IMR-90 (cell line): ENCODE results near the gene ZNF641.

Experiments used
- CEBPB ChIP-seq: IDR thresholded peaks from 2 replicates; pipeline ENCODE4 v1.6.1; 2012; ENCODE audit warnings: low read depth, low read length, improper control_type of control experiment
- CTCF ChIP-seq: conservative IDR thresholded peaks from 2 replicates; pipeline ENCODE4 v1.5.1; 2012; ENCODE audit warnings: mild to moderate bottlenecking, low read depth, low read length, improper control_type of control experiment
- ELK1 ChIP-seq: fragments of 150-350 bp; IDR thresholded peaks from 2 replicates; pipeline ENCODE4 v1.6.1; 2016; ENCODE audit warnings: low read depth, mild to moderate bottlenecking, low read length, moderate library complexity, borderline replicate concordance
- FOS ChIP-seq: fragments of 150-350 bp; IDR thresholded peaks from 2 replicates; pipeline ENCODE4 v1.6.1; 2016; ENCODE audit warnings: low read depth, low read length
- MAFK ChIP-seq: IDR thresholded peaks from 2 replicates; pipeline ENCODE4 v1.6.1; 2012; ENCODE audit warnings: low read depth, low read length, improper control_type of control experiment
- MAZ ChIP-seq: IDR thresholded peaks from 2 replicates; pipeline ENCODE4 v1.6.1; 2012; ENCODE audit warnings: low read depth, mild to moderate bottlenecking, low read length, improper control_type of control experiment, moderate library complexity, borderline replicate concordance
- MXI1 ChIP-seq: IDR thresholded peaks from 2 replicates; pipeline ENCODE4 v1.6.1; 2012; ENCODE audit warnings: low read depth, mild to moderate bottlenecking, low read length, moderate library complexity, borderline replicate concordance
- NFE2L2 ChIP-seq: fragments of 150-350 bp; IDR thresholded peaks from 2 replicates; pipeline ENCODE4 v1.6.1; 2016; ENCODE audit warnings: low read depth, mild to moderate bottlenecking, low read length
- POLR2A ChIP-seq: IDR thresholded peaks from 2 replicates; pipeline ENCODE4 v1.6.1; 2012; ENCODE audit warnings: mild to moderate bottlenecking, low read depth, low read length
- RAD21 ChIP-seq: IDR thresholded peaks from 2 replicates; pipeline ENCODE4 v1.6.1; 2012; ENCODE audit warnings: low read length, improper control_type of control experiment
- RFX5 ChIP-seq: IDR thresholded peaks from 2 replicates; pipeline ENCODE4 v1.8.0; 2012; ENCODE audit warnings: low read depth, mild to moderate bottlenecking, low read length, moderate library complexity
- SMC3 ChIP-seq: fragments of 150-350 bp; IDR thresholded peaks from 2 replicates; pipeline ENCODE4 v1.6.1; 2016; ENCODE audit warnings: low read depth, mild to moderate bottlenecking, antibody characterized with exemption, low read length, moderate library complexity

- no peak for TF ChIP-seq NFE2L2
- no peak for TF ChIP-seq CTCF
- TF ChIP-seq POLR2A: no peak
- no peak for TF ChIP-seq MAFK
- no peak for TF ChIP-seq CEBPB
- TF ChIP-seq MXI1: no peak
- no peak for TF ChIP-seq RFX5
- no peak for TF ChIP-seq SMC3
- no peak for TF ChIP-seq ELK1
- no peak for TF ChIP-seq RAD21
- TF ChIP-seq MAZ: no peak
- no peak for TF ChIP-seq FOS
These were observed 26.9 kb upstream of the ZNF641 start for GRCh38 chr12:48377646-48378045.
